CD4-positive, alpha-beta T cell treated with Interleukin-6 at 100 ng/mL for 8 hours (primary cell): ENCODE results near the gene ADSS2.
"Not testable (repeated sequence)": the region's sequence is repeated elsewhere in the genome, so short reads cannot be mapped to it uniquely, and the experiment has no call there.

Source experiments
- DNase-seq: peaks from one replicate; pipeline ENCODE4 v3.0.0-alpha.2; 2020; ENCODE audit warnings: mixed read lengths, low spot score

ADSS2 gene

DNA sequence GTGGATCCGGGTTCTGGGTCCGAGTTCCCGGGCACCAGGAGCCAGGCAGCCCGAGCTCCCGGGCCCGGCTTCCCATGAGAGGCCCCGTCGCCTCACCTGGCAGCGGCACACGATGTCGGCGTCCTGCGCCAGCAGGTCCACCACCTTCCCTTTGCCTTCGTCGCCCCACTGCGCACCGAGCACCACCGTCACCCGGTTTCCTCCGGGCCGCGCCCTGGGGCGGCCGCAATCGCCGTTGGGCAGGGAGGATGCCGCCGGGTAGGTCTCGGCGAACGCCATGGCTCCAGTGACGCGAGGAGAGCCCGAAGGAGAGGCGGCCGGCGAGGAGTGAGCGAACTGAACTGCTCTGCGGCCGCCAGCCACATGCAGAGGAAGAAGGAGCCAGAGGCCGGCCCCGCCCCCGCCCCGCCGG, at the start of gene ADSS2:
Gene ADSS2, minus strand, starts transcription at position 371 of the 412 bp plus-strand sequence. Its CDS starts 92 bp downstream, at position 279.
- no peak for DNase-seq

DNA sequence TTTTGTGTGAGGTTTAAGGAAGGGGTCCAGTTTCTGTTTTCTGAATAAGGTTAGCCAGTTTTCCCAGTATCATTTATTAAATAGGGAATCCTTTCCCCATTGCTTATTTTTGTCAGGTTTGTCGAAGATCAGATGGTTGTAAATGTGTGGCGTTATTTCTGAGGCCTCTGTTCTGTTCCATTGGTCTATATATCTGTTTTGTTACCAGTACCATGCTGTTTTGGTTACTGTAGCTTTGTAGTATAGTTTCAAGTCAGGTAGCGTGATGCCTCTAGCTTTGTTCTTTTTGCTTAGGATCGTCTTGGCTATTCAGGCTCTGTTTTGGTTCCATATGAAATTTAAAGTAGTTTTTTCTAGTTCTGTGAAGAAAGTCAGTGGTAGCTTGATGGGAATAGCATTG, 48.8 kb upstream of the ADSS2 start:
- not testable (repeated sequence) for DNase-seq

GRCh38 chr1:244499484-244499883, 47.8 kb upstream of the ADSS2 start:
- DNase-seq = not testable (repeated sequence)

DNA sequence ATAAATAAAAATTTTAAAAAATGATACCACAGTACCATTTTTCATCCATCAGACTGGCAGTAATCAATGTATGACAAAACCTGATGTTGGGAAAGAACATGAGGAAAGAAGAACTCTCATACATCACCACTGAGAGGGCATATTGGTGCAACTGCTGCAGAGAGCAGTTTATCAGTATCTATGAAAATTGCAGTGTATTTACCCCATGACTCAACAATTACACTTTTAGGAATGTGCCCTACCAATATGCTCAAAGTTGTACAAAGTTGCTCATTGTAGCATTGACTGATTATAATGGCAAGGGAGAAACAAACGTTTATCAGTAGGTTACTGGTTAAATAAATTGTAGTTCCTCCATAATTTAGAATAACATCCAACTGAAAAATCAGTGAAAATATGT, 46.1 kb upstream of the ADSS2 start:
- DNase-seq = no peak

DNA sequence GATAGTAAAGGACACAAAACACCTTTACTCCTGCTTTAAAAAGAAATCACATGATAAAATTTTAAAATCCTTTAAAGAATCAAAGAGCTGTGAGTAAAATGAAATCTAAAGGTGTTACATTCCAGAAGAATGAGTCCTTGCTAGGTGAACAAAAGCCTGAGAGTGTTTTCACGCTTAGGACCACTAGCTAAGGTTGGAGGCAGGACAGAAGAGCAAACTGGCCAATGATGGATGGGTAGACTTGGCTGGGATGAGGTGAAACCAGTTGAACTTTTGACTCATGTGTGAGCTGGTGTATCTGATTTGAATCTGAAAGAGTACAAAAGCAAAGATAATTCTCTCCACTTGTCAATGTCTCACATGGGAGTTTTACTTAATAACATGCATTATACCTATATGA, 44.5 kb upstream of the ADSS2 start:
- DNase-seq = no peak

DNA sequence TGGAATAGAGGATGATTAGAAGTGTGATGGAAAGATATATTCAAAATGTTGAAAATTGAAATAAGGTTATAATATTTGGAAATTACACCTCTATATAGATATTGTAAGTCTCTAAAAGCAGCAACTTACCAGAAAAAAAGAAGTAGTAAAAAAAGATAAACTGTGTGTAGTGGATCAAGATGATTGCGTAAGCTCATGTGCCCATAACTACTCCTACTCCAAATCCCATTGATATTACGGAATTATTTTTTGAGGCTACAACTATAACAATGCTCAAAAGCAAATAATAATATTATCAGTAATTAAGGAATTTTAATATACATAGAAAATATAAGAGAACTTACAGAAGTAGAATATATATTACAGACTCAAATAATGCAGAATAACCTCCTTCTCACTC, 42.9 kb upstream of the ADSS2 start:
- DNase-seq = no peak

DNA sequence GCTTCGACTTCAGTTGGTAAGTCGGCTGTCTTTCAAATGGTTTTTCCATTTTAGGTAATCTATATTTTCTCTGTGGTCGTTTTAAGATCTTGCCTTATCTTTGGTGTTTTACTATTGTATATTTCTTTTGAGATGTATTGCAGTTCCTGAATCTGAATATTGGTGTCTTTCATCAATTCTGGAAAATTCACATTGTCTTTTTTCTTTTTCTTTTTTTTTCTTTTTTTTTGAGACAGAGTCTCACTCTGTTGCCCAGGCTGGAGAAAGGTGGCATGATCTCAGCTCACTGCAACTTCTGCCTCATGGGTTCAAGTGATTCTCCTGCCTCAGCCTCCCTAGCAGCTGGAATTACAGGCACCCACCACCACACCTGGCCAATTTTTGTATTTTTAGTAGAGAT, 33.3 kb upstream of the ADSS2 start:
- DNase-seq = not testable (repeated sequence)

DNA sequence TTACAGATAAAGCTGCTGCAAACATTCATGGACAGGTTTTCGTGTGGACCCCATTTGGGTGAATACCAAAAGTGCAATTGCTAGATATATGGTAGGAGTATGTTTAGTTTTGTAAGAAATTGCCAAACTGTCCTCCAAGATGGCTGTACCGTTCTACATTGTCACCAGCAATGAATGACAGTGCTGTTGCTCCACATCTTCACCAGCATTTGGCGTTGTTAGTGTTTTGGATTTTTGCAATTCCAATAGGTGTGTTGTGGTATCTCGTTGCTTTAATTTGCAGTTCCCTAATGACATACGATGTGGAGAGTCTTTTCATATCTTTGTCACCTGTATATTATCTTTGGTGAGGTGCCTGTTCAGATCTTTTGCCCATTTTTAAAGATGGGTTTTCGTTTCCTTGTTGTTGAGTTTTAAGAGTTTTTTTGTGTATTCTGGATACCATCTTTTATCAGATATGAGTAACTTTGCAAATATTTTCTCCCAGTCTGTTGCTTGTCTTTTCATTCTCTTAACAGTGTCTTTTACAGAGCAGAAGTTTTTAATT, 21.4 kb upstream of the ADSS2 start:
- DNase-seq = no peak

GRCh38 chr1:244466724-244467123, 15.0 kb upstream of the ADSS2 start:
- DNase-seq = no peak

GRCh38 chr1:244461245-244462071, 9.7 kb upstream of the ADSS2 start, which contains the start of gene CATSPERE:
CATSPERE (plus strand) TSS chr1:244461273; CDS start chr1:244461430, 157 bp downstream.
- peak; percentile 77 for DNase-seq

- peak; percentile 8 for DNase-seq
These were observed 8.5 kb upstream of the ADSS2 start for GRCh38 chr1:244460197-244460596.

- no peak for DNase-seq
These were observed 7.1 kb upstream of the ADSS2 start for GRCh38 chr1:244458781-244459180.

GRCh38 chr1:244456586-244456985, 4.9 kb upstream of the ADSS2 start:
- no peak for DNase-seq

DNA sequence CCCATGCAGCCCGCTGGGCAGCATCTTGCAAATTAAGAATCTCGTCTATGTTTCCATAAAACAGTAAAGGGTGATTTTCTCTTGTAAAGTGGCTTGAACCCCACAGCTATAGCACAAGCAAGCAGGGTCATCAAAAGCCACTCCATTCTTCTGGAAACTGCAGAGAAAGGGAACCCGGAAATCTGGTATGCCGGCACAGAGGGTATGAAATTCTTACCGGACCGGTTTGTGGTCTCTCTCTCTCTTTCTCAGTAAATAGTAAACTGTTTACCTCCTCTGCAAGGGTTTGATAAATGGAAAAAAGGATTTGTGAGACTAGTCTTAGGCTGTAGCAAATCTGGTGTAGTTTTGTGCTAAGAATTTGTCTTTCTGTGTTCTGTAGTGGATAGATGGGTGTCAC, 2.7 kb upstream of the ADSS2 start:
- no peak for DNase-seq

DNA sequence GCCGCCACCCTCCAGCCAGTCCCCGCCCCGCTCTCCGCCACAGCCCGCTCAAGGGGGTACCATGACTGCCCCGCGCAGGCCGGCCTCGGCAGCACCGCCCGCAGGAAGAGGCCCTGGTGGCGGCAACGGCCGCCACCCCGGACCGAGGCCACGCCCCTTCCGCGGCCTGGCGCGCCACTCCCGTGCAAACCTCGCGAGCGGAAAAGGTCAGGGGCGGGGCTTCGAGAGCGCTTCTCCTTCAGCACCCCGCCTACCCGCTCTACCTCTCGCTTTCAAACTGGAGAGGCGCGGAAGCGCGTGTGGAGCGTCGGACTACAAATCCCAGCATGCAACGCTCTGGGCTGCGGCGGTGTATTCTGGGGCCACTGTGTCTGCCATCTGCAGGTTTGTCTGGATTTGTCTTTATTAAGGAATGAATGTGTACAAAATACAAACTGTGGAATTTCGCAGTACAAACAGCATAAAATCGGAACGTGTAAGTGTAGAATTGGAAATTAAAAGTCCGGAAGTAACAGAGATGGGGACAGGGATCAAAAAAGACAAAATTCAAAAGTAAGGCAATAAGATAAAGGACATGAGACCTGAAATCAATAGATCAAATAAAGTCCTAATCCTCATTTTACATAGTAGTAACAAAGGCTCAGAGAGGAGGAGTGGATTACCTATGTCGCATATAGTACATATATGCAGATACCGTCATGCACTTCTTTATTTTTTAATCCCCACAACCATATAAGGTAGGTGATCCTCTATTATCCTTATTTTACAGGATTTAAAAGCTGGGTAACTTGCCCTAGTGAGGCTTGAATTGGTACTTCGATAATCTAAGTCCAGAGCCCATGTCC, 464 bp upstream of the ADSS2 start:
- DNase-seq = peak; percentile 99

GRCh38 chr1:244450597-244451538, 841 bp downstream of the ADSS2 start:
- peak; percentile 51 for DNase-seq

GRCh38 chr1:244449936-244450508, 1.7 kb downstream of the ADSS2 start:
- DNase-seq = no peak

GRCh38 chr1:244448279-244449036, 3.3 kb downstream of the ADSS2 start:
- DNase-seq = no peak

DNA sequence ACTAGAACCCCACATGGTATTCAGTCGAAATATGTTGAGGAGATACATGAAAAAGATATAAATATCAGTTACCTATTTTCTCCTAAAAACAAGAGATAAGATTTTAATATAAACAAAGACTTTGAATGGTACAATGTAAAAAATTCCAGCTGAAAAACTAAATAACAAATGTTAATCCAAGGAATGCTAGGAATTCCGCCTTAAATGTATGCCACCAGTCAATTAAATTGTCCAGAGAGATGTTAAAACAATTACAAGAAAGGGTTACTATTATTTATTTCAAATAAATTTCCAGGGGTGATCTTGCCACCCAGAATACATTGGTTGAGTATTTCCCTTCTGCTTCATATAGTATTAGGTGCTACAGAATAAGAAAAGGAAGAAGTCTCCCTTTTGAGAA, 4.2 kb downstream of the ADSS2 start:
- DNase-seq = no peak

DNA sequence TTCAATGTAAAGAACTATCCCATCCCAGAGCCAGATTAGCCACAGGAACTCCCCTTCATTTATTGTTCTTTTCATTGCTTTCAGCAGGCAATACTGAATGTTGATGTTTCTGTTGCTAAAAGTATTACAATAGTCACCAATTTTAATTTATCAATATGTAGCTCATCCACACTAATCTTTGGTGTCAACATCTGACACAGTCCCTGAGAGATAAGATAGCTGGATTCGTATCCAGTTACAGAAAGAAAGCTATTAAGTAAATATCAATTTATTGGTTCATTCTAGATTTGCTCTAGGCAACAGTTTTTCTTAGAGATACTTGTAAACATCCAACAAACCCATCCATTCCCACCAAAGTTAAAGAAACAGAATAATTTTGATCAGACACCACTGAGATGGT, 4.7 kb downstream of the ADSS2 start:
- no peak for DNase-seq
